IgD-negative memory B cell (primary cell): ENCODE measurements around the gene CORT. TPM values are rescaled to one million over a fixed set of nuclear protein-coding genes. Genes with fewer than 3 reads are reported as not detected.

Source experiments
- polyA plus RNA-seq: library from polyadenylated mRNA; unstranded; fragments of 300-500 nt; fragmentation: Illumina TruSeq; gene quantifications from one replicate; pipeline ENCODE4 v1.2.3, GENCODE V29; 2021

The CORT gene
- polyA plus RNA-seq, 1 donor from 2014 or later: not detected

Other genes with a start within 250 kb of the CORT start
- gene KIF1B, start 239.5 kb upstream of the CORT start, polyA plus RNA-seq: 1.8 TPM
- 44.8 TPM for gene PGD, start 51.0 kb upstream of the CORT start, polyA plus RNA-seq
- 12.3 TPM for gene CENPS, start 19.6 kb upstream of the CORT start, polyA plus RNA-seq
- 37.5 TPM for gene DFFA, start 22.5 kb downstream of the CORT start, polyA plus RNA-seq
- 7.6 TPM for gene PEX14, start 24.9 kb downstream of the CORT start, polyA plus RNA-seq